Bronchial epithelial cell (primary cell): ENCODE measurements around the gene UBE2J2. TPM values are rescaled to one million over a fixed set of nuclear protein-coding genes. Genes with fewer than 3 reads are reported as not detected.

Source experiments
- DNase-seq: peaks from one replicate; pipeline ENCODE4 v3.0.0-alpha.2; 2010; ENCODE audit warnings: low read depth
- FAIRE-seq: peaks from 2 replicates; lab custom pipeline; 2011; peaks lifted over from hg19 to GRCh38; lab: Jason Lieb, UNC
- H3K27me3 ChIP-seq: 2 replicates; pipeline ENCODE4 v1.5.1; 2011; ENCODE audit warnings: low read length; ENCODE audit not compliant: control insufficient read depth, insufficient read depth
- H3K36me3 ChIP-seq: 2 replicates; pipeline ENCODE4 v1.5.1; 2011; ENCODE audit warnings: low read length; ENCODE audit not compliant: control insufficient read depth, insufficient read depth
- H3K4me3 ChIP-seq: 2 replicates; pipeline ENCODE4 v1.5.1; 2011; ENCODE audit warnings: mild to moderate bottlenecking, low read depth, low read length, control low read depth
- total RNA-seq: library from RNA; depleted of rRNA; stranded (reverse); fragments of >200 nt; gene quantifications from 2 replicates; pipeline ENCODE4 v1.2.1, GENCODE V29; 2014
- TF ChIP-seq, protein P1 (sequence below): IDR thresholded peaks from 2 replicates; pipeline ENCODE4 v1.5.1; 2011; ENCODE audit warnings: mild to moderate bottlenecking, moderate library complexity, low read length, control low read depth, inconsistent platforms; ENCODE audit not compliant: insufficient read depth, severe bottlenecking

Gene UBE2J2
- 41.3 and 41.5 TPM in 2 replicates for total RNA-seq

DNA sequence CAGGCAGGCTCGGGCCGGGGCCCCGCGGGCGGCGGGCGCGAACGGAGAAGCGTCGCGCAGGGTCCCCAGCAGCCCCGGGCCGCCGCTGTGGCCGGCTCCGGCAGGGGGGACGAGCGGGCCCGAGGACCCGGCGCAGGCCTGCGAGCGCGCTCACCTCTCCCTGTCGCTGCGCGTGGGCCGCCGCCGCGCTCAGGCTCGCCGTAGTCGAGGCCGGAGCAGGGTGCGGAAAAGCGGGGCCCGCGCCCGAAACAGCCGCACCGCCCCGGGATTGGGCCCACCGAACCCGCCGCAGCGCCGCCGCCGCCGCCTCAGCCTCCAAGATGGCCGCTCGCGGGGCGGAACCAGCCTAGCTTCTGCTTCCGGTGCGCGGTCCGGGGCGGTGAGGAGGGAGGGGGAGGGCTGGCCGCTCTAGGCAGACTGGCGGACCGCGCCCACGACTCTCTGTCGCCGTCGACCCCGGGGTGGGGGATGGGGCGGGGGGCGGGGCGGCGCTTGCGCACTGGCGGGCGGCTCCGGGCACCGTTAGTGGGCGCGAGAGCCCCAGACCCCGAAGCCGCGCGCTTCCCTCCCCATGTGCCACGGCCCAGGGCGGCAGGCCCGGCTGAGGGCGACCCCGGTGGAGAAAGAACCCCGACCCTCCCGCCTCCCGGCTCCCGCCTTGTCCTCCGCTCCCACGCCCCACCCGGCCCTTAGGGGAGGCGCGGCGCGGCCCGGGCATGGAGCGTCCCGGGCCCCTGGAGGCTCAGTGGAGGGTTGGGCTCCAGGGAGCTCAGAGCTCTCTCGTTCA, at the start of gene UBE2J2:
Gene UBE2J2 (minus strand): TSS at position 343 of the 787 bp plus-strand sequence. CDS start 5,862 bp downstream, outside the sequence.
- Histone ChIP-seq H3K4me3 (peak within 1 kb of the TSS; percentile 85), H3K36me3 (peaks cover 2% of the 10 kb centered on the region), H3K27me3 (no peaks in the 10 kb centered on the region)
- peak; percentile 58 for DNase-seq
- TF ChIP-seq, protein P1, sequence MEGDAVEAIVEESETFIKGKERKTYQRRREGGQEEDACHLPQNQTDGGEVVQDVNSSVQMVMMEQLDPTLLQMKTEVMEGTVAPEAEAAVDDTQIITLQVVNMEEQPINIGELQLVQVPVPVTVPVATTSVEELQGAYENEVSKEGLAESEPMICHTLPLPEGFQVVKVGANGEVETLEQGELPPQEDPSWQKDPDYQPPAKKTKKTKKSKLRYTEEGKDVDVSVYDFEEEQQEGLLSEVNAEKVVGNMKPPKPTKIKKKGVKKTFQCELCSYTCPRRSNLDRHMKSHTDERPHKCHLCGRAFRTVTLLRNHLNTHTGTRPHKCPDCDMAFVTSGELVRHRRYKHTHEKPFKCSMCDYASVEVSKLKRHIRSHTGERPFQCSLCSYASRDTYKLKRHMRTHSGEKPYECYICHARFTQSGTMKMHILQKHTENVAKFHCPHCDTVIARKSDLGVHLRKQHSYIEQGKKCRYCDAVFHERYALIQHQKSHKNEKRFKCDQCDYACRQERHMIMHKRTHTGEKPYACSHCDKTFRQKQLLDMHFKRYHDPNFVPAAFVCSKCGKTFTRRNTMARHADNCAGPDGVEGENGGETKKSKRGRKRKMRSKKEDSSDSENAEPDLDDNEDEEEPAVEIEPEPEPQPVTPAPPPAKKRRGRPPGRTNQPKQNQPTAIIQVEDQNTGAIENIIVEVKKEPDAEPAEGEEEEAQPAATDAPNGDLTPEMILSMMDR = no peak
- FAIRE-seq = no peak

DNA sequence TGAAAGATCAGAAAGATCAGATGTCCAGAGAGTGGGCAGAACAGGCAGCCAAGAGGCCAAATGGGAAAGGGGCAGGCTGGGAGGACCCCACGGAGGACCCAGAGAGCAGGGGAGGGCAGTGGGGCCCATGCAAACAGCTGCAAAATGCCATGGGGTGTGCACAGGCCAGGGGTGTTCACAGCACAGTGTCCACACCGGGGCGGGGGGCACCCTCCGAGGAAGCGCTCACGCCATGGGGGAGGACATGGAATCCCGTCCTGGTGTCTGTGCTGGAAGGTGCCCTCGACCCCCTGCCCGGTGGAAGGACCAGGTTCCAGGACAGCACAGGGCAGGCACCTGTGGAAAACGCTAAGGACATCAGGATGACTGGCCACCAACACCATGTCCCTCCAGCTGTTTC, 49.3 kb upstream of the UBE2J2 start:
- no peak overlapping the region for H3K4me3 ChIP-seq
- FAIRE-seq (no peak), DNase-seq (no peak)
- peaks cover 23% of the 10 kb centered on the region for H3K36me3 ChIP-seq
- TF ChIP-seq, protein P1 = no peak
- H3K27me3 ChIP-seq = no peaks in the 10 kb centered on the region

DNA sequence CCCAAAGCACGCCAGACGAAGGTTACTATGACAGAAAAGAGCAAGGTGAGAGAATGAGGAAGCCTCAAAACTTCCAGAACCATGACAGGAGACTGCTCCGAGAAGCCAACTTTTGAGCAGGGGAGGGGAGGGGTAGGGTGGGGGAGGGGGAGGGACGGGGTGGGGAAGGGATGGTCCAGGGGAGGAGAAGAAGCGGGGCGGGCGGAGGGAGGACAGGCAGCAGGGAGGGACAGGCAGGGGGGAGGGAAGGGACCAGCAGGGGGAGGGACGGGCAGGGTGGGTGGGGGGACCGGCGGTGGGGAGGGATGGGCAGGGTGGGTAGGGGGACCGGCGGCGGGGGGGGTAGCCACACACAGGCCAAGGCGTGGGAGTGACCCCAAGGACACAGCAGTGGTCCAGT, 48.8 kb upstream of the UBE2J2 start:
- H3K27me3 ChIP-seq = no peaks in the 10 kb centered on the region
- peaks cover 21% of the 10 kb centered on the region for H3K36me3 ChIP-seq
- TF ChIP-seq, protein P1 = no peak
- FAIRE-seq (no peak), DNase-seq (no peak)
- no peak overlapping the region for H3K4me3 ChIP-seq

DNA sequence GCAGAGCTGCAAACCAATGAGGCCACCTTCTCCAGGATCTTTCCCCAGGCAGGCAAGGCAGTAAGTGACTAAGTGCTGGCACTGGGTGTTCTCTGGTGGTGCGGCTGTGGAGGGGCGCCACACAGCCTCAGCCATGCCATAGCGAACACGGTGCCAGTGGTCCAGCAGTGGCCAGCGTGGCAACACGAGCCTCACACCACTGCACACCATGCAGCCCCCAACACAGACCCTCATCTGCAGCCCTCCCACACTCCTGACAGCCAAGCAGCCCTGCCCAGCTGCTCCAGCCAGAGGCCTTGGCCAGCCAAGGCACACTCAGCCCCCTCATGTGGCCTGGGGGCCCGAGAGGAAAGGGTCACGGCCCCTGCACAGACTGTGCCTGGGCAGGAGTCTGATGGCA, 47.8 kb upstream of the UBE2J2 start:
- Histone ChIP-seq H3K4me3 (no peak overlapping the region), H3K27me3 (no peaks in the 10 kb centered on the region), H3K36me3 (peaks cover 19% of the 10 kb centered on the region)
- TF ChIP-seq, protein P1 = no peak
- no peak for DNase-seq
- FAIRE-seq = no peak

DNA sequence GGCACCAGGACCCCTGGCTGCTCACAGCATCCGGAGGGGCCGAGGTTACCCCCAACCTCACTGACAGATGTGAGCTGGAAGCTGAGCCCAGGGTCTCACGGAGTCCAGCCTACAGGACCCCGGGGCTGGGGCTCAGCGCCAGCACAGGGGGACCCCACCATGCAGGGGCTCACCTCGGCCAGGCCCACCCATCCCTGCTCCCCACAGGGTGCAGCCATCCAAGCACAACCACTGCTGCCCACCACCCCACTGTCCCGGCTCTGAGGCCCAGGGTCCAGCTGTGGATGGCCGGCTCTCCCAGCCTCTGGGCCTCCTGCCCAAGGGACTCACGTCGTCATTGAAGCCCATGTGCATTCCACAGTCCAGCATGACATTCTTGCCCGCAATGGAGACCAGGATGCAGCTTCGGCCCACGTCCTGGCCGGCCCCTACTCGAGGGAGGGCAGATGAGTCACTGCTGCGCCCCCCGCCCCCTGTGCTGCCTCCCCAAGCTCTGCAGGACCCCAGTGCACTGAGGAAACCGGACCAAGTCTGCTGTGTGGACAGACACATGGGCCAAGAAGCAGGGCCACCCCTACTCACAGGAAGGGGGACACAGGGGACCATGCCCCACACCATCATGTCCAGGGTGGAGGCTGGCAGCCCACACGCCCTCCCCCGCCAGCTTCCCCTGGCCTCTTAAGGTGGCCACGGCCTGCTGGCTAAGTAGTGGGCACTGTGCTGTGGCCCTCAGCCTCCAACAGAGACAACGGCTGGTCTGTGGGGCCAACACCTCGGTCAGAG, 47.2 kb upstream of the UBE2J2 start:
- Histone ChIP-seq H3K36me3 (peaks cover 18% of the 10 kb centered on the region), H3K4me3 (no peak overlapping the region), H3K27me3 (no peaks in the 10 kb centered on the region)
- FAIRE-seq (no peak), DNase-seq (no peak)
- TF ChIP-seq, protein P1 = no peak
